Prostate gland (tissue), 2 donors: ENCODE measurements around the gene PWWP2B.

Experiments used
- POLR2A ChIP-seq: fragments of 450-650 bp; IDR thresholded peaks from one replicate; pipeline ENCODE4 v1.6.1; 2016; ENCODE audit warnings: antibody characterized with exemption, mild to moderate bottlenecking
- POLR2AphosphoS5 ChIP-seq: sonication (generic); formaldehyde crosslinking; IDR thresholded peaks from one replicate; pipeline ENCODE4 v1.6.1; 2017; ENCODE audit warnings: antibody characterized with exemption
- TF ChIP-seq, protein P1 (sequence below), 4 experiments: fragments of 200-600 bp in 2 of 4; fragments of 450-650 bp in 2 of 4; sonication (generic) in 2 of 4; IDR thresholded peaks; 1 replicate in 3 of 4; 2 replicates in 1 of 4; pipeline ENCODE4 v1.5.1; 2016 to 2019; ENCODE audit warnings: antibody characterized with exemption in 4 of 4, mild to moderate bottlenecking in 2 of 4, moderate library complexity in 2 of 4

GRCh38 chr10:132454296-132455198 is 57.5 kb downstream of the PWWP2B start:
- TF ChIP-seq, protein P1, sequence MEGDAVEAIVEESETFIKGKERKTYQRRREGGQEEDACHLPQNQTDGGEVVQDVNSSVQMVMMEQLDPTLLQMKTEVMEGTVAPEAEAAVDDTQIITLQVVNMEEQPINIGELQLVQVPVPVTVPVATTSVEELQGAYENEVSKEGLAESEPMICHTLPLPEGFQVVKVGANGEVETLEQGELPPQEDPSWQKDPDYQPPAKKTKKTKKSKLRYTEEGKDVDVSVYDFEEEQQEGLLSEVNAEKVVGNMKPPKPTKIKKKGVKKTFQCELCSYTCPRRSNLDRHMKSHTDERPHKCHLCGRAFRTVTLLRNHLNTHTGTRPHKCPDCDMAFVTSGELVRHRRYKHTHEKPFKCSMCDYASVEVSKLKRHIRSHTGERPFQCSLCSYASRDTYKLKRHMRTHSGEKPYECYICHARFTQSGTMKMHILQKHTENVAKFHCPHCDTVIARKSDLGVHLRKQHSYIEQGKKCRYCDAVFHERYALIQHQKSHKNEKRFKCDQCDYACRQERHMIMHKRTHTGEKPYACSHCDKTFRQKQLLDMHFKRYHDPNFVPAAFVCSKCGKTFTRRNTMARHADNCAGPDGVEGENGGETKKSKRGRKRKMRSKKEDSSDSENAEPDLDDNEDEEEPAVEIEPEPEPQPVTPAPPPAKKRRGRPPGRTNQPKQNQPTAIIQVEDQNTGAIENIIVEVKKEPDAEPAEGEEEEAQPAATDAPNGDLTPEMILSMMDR (IDR thresholded peaks at IDR 0.05) = no peak
- no peak for TF ChIP-seq POLR2AphosphoS5
- no peak for TF ChIP-seq POLR2A
